Naive B cell (primary cell): ENCODE data around the gene PDCD1LG2. TPM values are rescaled to one million over a fixed set of nuclear protein-coding genes. Genes with fewer than 3 reads are reported as not detected.

Experiments used
- ATAC-seq, 2 donors: fragments of 150-1000 bp; cut with Tn5 transposase; 2 replicates each; pipeline ENCODE4 v1.10.0; 2021; ENCODE audit warnings: low read depth in 2 of 2, mild to moderate bottlenecking in 2 of 2, moderate library complexity in 2 of 2
- DNase-seq: peaks from one replicate; pipeline ENCODE4 v3.0.0; 2022
- H3K27ac Mint-ChIP-seq, 6 donors: one replicate each; pipeline ENCODE4 v1.8.0; 2020 to 2022; ENCODE audit warnings: mild to moderate bottlenecking in 6 of 6, mixed read lengths in 6 of 6, moderate library complexity in 5 of 6, inconsistent platforms in 2 of 6
- H3K27me3 Mint-ChIP-seq, 3 donors: one replicate each; pipeline ENCODE4 v1.8.0; 2021 to 2022; ENCODE audit warnings: mixed read lengths in 3 of 3, mild to moderate bottlenecking in 1 of 3
- H3K36me3 Mint-ChIP-seq, 2 donors: one replicate each; pipeline ENCODE4 v1.8.0; 2020 to 2022; ENCODE audit warnings: mixed read lengths in 2 of 2, inconsistent platforms in 1 of 2, mild to moderate bottlenecking in 1 of 2
- H3K4me1 Mint-ChIP-seq, 3 donors: one replicate each; pipeline ENCODE4 v1.8.0; 2020 to 2022; ENCODE audit warnings: mixed read lengths in 3 of 3, inconsistent platforms in 1 of 3, mild to moderate bottlenecking in 1 of 3, moderate library complexity in 1 of 3
- H3K4me3 Mint-ChIP-seq, 8 donors: one replicate each; pipeline ENCODE4 v1.8.0; 2020 to 2022; ENCODE audit warnings: mild to moderate bottlenecking in 8 of 8, mixed read lengths in 8 of 8, moderate library complexity in 8 of 8, inconsistent platforms in 2 of 8
- H3K9me3 Mint-ChIP-seq, 7 donors: one replicate each; pipeline ENCODE4 v1.8.0; 2020 to 2022; ENCODE audit warnings: mixed read lengths in 7 of 7, mild to moderate bottlenecking in 5 of 7, inconsistent platforms in 2 of 7, moderate library complexity in 1 of 7
- polyA plus RNA-seq, 6 donors: library from polyadenylated mRNA; unstranded; fragments of 300-500 nt; fragmentation: Illumina TruSeq; gene quantifications; one replicate each; pipeline ENCODE4 v1.2.3, GENCODE V29; 2021; ENCODE audit warnings: low read depth in 6 of 6

The PDCD1LG2 gene
- polyA plus RNA-seq, 6 donors from 2014 or later = 0.13 to 0.49 TPM; not detected in 4

DNA sequence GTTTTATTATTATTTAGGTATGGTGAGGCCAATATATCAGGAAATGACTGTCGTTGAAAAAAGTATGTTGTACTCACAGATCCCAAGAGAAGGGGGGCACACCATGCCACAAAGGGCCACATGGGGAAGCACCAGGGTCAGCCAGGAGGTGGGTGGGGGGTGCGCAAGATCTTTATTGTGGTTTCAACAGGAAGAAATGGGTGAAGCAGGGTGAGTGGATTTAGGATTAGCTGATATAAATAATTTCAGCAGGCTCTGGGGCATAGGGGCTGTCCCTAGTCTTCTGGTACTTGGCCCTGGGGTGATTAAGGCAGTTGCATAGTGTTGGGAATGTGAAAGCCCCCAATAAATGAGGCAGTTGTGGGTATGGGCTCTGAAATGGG, 8.6 kb downstream of the PDCD1LG2 start:
- H3K4me3 Mint-ChIP-seq = no peak overlapping the region
- H3K4me1 Mint-ChIP-seq = peaks cover 11 to 24% (median 17%) of the 10 kb centered on the region in 3 donors
- no peak for DNase-seq
- peaks cover 0 to 9% of the 10 kb centered on the region in 2 donors for H3K36me3 Mint-ChIP-seq
- no peak for ATAC-seq
- peaks cover 9 to 22% (median 10%) of the 10 kb centered on the region in 3 donors for H3K27me3 Mint-ChIP-seq
- H3K27ac Mint-ChIP-seq = no peak overlapping the region
- H3K9me3 Mint-ChIP-seq = no peaks in the 10 kb centered on the region

GRCh38 chr9:5524090-5524489, 13.8 kb downstream of the PDCD1LG2 start:
- ATAC-seq (no peak), DNase-seq (no peak)
- Mint-ChIP-seq H3K4me3 (no peak overlapping the region), H3K27ac (no peak overlapping the region), H3K4me1 (peaks cover under 1 to 10% (median 9%) of the 10 kb centered on the region in 3 donors), H3K9me3 (no peaks in the 10 kb centered on the region), H3K36me3 (peaks cover 0 to 9% of the 10 kb centered on the region in 2 donors), H3K27me3 (peaks cover 0 to 15% (median 0%) of the 10 kb centered on the region in 3 donors)

- H3K4me1 Mint-ChIP-seq = peaks cover 44 to 50% (median 49%) of the 10 kb centered on the region in 3 donors
- peak overlapping the region in 2 of 6 donors; percentile 56 to 88 for H3K27ac Mint-ChIP-seq
- ATAC-seq = peak; percentile 85 to 88
Observed at GRCh38 chr9:5529683-5530221, 19.4 kb downstream of the PDCD1LG2 start.

DNA sequence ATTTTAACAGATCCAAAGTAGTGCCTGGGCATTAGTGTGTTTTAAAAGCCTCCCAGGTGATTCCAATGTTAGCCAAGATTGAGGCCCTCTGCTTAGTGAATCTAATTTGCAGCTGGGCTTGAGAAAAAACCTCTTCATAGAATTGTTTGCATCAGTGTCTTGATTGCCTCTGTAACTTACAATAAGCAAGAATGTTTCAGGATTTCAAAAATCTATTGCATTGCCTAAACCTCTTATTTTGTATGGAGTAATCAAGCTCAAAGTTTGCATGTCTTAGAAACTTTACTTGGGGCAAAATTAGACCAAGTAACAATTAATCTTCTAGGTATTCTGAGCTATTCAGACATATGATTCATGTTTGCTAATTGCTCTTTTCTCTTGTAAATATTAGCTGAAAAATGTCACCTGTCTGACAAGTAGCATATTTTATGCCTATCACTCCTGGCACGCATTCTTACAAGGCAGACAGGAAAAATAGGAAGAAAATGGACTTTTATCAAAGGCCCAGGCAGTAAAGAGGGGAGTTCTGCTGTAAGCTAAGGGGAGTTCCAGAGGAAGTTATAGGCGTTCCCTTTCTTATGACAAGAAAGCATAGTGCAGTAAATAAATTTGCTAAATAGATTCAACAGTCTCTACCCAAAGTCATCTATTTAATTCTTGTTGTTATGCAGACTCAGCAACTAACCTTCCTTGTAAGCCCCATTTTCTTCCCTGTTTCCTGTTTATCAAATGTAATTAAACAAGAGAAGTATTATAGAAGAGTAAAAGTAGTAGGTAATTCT, 21.0 kb downstream of the PDCD1LG2 start:
- Mint-ChIP-seq H3K36me3 (no peaks in the 10 kb centered on the region), H3K27ac (peak overlapping the region; percentile 37 to 97 (median 68)), H3K4me1 (peaks cover 46 to 55% (median 54%) of the 10 kb centered on the region in 3 donors), H3K27me3 (peaks cover 4 to 7% (median 6%) of the 10 kb centered on the region in 3 donors), H3K4me3 (peak overlapping the region; percentile 22 to 81 (median 69)), H3K9me3 (no peaks in the 10 kb centered on the region)
- ATAC-seq (peak; percentile 64 to 77), DNase-seq (peak; percentile 35)

More at GRCh38 chr9:5529683-5530221, 19.4 kb downstream of the PDCD1LG2 start:
- Mint-ChIP-seq H3K4me3 (peak overlapping the region in 6 of 8 donors; percentile 6 to 81 (median 50)), H3K36me3 (no peaks in the 10 kb centered on the region), H3K27me3 (peaks cover 4 to 7% (median 6%) of the 10 kb centered on the region in 3 donors), H3K9me3 (no peaks in the 10 kb centered on the region)
- peak; percentile 58 for DNase-seq

DNA sequence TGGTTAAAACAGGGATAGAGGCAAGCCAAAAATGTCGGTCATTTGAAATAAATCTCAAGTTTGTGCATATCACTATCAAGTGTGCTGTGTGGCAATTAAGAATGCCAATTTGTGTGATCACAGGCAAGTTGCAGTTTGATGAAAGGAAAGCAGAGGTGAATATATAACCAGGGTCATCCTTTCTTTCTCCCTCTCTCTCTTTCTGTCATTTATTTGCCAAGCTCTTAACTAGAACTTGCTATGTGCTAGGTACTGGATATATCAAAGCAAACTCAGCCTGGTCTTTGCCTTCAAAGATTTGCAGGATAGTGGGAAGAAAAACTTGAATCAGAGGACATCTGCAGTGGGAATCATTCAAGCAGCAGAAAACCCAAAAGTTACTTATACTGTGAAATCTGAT, 22.0 kb downstream of the PDCD1LG2 start:
- DNase-seq = no peak
- peaks cover 6 to 7% (median 7%) of the 10 kb centered on the region in 3 donors for H3K27me3 Mint-ChIP-seq
- peak overlapping the region in 4 of 8 donors; percentile 47 to 81 (median 60) for H3K4me3 Mint-ChIP-seq
- H3K4me1 Mint-ChIP-seq = peaks cover 51 to 62% (median 60%) of the 10 kb centered on the region in 3 donors
- H3K36me3 Mint-ChIP-seq = no peaks in the 10 kb centered on the region
- H3K9me3 Mint-ChIP-seq = no peaks in the 10 kb centered on the region
- no peak for ATAC-seq
- H3K27ac Mint-ChIP-seq = peak overlapping the region in 4 of 6 donors; percentile 37 to 97 (median 61)

GRCh38 chr9:5532790-5533189, 22.5 kb downstream of the PDCD1LG2 start:
- peaks cover 51 to 62% (median 60%) of the 10 kb centered on the region in 3 donors for H3K4me1 Mint-ChIP-seq
- H3K9me3 Mint-ChIP-seq = no peaks in the 10 kb centered on the region
- ATAC-seq = no peak
- H3K27me3 Mint-ChIP-seq = peaks cover 6 to 7% (median 7%) of the 10 kb centered on the region in 3 donors
- no peak for DNase-seq
- peak overlapping the region in 3 of 6 donors; percentile 37 to 77 (median 66) for H3K27ac Mint-ChIP-seq
- H3K36me3 Mint-ChIP-seq = no peaks in the 10 kb centered on the region
- no peak overlapping the region for H3K4me3 Mint-ChIP-seq

DNA sequence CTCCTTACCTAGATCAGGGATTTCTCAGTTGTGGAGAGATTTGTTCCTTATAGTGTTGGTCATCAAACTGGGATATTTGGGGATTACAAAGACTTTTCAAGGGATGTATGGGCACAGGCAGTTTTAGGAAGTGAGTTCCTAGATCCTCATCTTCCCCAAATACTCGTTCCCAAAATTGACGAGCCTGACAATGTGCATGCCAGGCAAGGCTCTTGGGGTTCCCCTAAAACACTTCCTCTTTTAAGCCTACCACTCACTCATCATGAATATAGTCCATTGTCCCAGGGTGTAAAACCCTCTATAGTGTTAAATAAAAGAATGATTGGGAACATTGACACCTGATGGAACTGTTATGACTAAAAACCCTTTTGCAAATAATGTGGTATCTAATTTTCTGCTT, 26.4 kb downstream of the PDCD1LG2 start:
- Mint-ChIP-seq H3K4me1 (peaks cover 25 to 58% (median 36%) of the 10 kb centered on the region in 3 donors), H3K9me3 (no peaks in the 10 kb centered on the region), H3K36me3 (no peaks in the 10 kb centered on the region), H3K27me3 (peaks cover 6 to 7% (median 7%) of the 10 kb centered on the region in 3 donors), H3K27ac (peak overlapping the region in 4 of 6 donors; percentile 5 to 54 (median 25)), H3K4me3 (peak overlapping the region in 4 of 8 donors; percentile 22 to 71 (median 32))
- ATAC-seq = peak; percentile 96 to 98
- DNase-seq = peak; percentile 46

DNA sequence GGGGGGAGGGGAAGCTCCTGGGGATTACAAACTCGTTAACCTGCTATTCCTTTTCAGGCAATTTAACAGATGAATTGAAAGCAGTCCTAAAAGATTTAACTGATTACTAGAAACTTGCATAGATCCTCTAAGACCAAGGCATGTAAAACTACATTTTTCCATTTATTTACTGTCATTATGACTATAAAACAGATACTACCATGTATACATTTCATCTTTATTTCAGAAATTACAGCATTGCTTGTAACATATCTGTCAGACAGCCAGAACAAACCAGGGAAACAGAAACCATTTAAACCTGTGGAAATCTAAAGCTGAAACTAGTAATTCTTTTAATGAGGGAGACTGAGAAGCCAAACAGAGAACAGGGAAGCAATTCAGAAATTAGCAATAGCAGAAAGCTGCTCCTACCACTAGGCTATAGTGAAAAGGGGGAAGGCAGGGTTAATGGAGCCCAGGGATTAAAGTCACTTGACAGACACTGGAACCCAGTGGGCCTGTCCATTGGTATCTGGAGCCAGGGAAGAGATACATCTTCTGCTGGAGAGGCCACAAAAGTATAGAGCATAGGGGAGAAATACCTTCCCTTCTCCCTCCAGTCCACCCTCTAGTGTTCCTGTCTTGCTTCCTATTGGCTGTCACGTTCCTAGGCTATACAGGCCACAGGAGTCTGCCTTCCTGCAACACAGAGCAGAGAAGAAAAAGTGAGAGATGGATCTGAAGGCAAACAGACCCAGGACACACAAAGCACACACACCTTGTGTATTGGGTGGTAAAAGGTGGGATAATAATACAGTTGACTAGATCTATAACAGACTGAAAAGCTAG, 33.8 kb downstream of the PDCD1LG2 start:
- Mint-ChIP-seq H3K27ac (no peak overlapping the region), H3K36me3 (peaks cover 0 to 6% of the 10 kb centered on the region in 2 donors), H3K4me3 (no peak overlapping the region), H3K27me3 (no peaks in the 10 kb centered on the region), H3K9me3 (no peaks in the 10 kb centered on the region), H3K4me1 (peaks cover 0 to 23% (median 4%) of the 10 kb centered on the region in 3 donors)
- DNase-seq = no peak
- ATAC-seq = no peak

- DNase-seq (no peak), ATAC-seq (no peak)
- peaks cover 0 to 4% (median 0%) of the 10 kb centered on the region in 7 donors for H3K9me3 Mint-ChIP-seq
- peaks cover 0 to 8% of the 10 kb centered on the region in 2 donors for H3K36me3 Mint-ChIP-seq
- H3K4me3 Mint-ChIP-seq = no peak overlapping the region
- H3K27ac Mint-ChIP-seq = no peak overlapping the region
- H3K4me1 Mint-ChIP-seq = peaks cover 0 to 5% (median 0%) of the 10 kb centered on the region in 3 donors
- peaks cover 0 to 9% (median 0%) of the 10 kb centered on the region in 3 donors for H3K27me3 Mint-ChIP-seq
Observed at GRCh38 chr9:5549658-5550650, 39.6 kb downstream of the PDCD1LG2 start.

- Mint-ChIP-seq H3K27ac (peak overlapping the region in 2 of 6 donors; percentile 28 to 69), H3K9me3 (peaks cover 0 to 4% (median 0%) of the 10 kb centered on the region in 7 donors), H3K36me3 (peaks cover 0 to 8% of the 10 kb centered on the region in 2 donors), H3K27me3 (peaks cover 0 to 9% (median 0%) of the 10 kb centered on the region in 3 donors), H3K4me1 (peaks cover 0 to 5% (median 4%) of the 10 kb centered on the region in 3 donors), H3K4me3 (no peak overlapping the region)
- DNase-seq = no peak
- ATAC-seq = no peak
Observed at GRCh38 chr9:5551368-5552150, 41.2 kb downstream of the PDCD1LG2 start.

GRCh38 chr9:5552301-5552700, 42.0 kb downstream of the PDCD1LG2 start:
- no peak for ATAC-seq
- peaks cover 0 to 8% of the 10 kb centered on the region in 2 donors for H3K36me3 Mint-ChIP-seq
- peaks cover 0 to 9% (median 0%) of the 10 kb centered on the region in 3 donors for H3K27me3 Mint-ChIP-seq
- H3K9me3 Mint-ChIP-seq = peaks cover 0 to 4% (median 0%) of the 10 kb centered on the region in 7 donors
- H3K4me1 Mint-ChIP-seq = peaks cover 5 to 11% (median 11%) of the 10 kb centered on the region in 3 donors
- H3K27ac Mint-ChIP-seq = no peak overlapping the region
- peak overlapping the region in 1 of 8 donors; percentile 5 for H3K4me3 Mint-ChIP-seq
- no peak for DNase-seq
